Kidney glomerular epithelial cell (primary cell): ENCODE results near the gene NOL9.
"Not testable (repeated sequence)": the region's sequence is repeated elsewhere in the genome, so short reads cannot be mapped to it uniquely, and the experiment has no call there.

Source experiments
- DNase-seq: peaks from one replicate; lab custom pipeline; 2025; lab: John Stamatoyannopoulos, UW

The NOL9 gene

GRCh38 chr1:6554031-6554906, at the start of gene NOL9:
TSS of gene NOL9 (minus strand) at chr1:6554513. CDS start at chr1:6554502, 11 bp downstream.
- DNase-seq = peak; percentile 67

DNA sequence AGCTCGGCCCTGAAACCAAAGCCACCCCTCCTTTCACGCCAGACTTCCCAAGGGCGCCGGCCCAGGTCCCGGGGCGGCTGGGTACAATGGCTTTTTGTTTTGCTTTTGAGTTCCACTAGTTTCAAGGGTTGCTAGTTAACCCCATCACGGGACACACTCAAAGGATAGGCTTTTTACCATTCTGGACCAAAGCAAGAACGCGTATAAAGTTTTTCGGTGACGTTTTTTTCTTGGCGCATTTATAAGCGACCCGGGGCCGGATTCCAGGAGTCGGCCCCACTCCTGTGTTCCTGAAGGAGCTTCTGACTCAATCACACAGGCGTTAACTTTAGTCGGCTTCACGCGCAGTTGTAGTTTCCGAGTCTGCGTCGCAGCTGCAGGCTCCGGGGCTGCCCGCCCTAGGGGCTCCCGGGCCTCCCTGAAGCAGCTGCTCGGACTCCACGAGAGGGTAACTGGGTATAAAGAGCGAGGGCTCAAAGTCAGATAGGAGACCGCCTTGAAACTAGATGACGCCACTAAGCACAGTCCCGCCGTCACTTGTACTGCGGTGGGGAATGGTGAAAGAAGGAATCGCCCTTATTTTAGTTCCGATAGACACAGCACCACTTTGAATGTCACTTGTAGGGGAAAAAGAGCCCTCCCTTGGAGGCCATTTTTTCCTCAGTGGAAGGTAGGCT, 49.1 kb upstream of the NOL9 start:
- DNase-seq = peak; percentile 76

GRCh38 chr1:6602669-6603237, 48.4 kb upstream of the NOL9 start, which contains the start of gene KLHL21:
TSS of gene KLHL21 (minus strand) at chr1:6602869. CDS start at chr1:6602817, 52 bp downstream.
- peak; percentile 79 for DNase-seq

DNA sequence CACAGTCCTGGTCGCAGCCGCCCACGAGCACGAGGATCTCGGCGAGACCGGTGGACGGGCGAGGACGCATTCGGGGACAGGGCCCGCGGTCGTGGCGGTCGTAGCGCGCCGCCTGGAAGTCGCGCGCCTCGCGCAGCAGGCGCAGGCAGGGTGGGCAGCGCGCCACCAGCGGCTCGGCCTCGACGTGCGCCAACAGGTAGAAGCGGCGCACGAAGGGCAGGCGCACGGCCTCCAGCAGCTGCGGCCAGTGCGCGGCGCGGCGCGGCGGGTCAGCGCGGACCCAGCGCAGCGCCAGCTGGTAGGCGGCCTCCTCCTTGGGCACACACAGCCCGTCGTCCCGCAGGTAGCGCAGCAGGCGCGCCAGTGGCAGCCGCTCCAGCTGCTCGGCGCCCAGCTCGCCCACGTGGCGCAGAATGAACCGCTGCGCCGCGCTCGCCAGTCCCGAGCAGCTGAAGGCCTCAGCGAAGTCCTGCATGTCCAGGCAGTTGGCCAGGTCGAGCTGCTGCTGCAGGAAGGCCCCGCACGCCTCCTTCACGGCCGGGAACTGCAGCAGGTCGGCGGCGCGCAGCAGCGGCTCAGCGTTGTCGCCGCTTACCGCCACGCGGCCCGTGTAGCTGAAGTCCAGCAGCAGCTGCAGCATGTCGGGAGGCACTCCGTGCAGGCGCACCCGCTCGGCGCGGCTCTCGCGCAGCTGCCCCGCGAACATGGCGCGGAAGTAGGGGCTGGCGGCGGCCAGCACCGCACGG, 47.8 kb upstream of the NOL9 start:
- no peak for DNase-seq

- DNase-seq = peak; percentile 74
Measured at GRCh38 chr1:6601049-6601922, 47.0 kb upstream of the NOL9 start.

DNA sequence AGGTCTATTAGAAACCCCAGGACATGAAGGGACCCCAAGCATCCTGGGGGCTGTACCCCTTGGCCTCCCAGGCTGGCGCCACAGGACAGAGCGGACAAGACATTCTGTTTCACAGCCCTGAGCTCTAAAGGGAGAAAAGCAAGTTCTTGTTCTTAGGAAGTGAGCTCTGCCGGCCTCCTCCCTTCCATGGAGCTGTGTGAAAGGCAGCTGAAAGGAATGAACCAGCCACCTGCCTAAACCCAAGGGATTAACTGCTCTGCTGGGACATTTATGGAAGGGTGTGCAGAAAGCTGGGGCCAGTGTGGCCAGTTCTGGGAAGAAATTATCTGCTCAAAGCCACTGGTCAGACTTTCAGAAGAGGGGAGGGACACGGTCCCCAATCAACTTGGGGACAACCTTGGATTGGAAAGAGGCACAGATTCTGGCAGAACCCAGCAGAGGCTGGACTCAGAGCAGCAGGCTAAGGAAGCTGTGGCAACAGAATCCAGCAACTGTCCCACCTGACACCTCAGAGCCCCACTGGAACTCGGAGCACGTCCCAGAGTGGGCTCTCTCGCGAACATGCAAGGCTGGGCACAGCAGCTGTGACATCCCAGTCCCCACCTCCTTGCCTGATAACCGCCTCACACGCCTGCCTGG, 46.2 kb upstream of the NOL9 start:
- DNase-seq = no peak

DNA sequence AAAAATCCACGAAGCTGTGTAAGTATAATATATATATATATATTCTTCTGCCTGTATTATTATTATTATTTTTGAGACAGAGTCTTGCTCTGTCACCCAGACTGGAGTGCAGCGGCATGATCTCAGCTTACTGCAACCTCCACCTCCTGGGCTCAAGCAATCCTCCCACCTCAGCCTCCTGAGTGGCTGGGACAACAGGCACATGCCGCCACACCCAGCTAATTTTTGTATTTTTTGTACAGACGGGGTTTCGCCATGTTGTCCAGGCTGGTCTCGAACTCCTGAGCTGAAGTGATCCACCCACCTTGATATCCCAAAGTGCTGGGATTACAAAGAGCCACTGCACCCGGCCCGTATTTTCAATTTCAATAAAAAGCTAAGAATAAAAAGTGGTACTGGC, 45.7 kb upstream of the NOL9 start:
- DNase-seq = not testable (repeated sequence)

GRCh38 chr1:6599141-6599975, 45.0 kb upstream of the NOL9 start:
- peak; percentile 36 for DNase-seq

GRCh38 chr1:6597777-6598131, 43.4 kb upstream of the NOL9 start:
- no peak for DNase-seq

DNA sequence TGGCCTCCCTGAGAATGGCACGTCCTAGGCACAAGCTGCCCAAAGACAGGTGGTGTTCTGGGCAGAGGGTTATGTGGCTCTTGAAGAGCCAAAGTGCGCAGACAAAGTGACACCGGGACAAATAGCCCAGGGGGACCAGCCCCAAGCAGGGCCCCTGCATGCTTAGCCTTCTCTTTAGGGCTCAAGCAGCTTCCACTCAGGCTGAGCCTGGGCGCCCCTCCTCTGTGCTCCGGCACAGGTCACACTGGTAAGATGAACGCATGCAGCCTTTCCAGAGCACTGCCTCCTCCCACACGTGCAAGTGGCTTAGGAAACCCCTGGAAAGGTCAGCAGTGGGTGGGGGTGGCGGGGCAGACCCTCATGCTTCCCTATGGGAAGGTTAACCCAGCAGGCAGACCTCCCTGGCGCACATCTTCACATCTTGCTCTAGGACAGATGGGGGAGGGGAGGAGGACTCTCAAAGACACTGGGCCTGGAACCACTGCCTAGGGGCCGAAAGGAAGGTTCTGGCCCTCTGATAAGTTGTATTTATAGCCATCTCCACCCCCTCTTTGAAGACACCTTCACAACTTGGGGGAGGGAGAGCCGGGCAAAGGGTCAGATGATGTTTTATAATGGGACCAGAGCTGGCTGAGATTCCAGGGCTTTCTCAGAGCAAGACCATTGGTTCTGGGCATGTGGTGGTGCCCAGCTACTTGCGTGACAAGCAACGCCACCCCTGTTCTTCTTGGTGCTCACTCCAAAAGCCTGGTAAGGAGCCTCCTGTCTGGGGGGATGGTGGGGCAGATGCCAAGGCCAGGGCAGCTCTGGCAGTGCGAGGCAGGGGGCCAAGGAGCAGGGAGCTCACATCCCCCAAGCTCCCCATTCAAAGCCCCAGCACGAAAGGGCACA, 42.8 kb upstream of the NOL9 start:
- DNase-seq = no peak

- no peak for DNase-seq
Measured at GRCh38 chr1:6596351-6596750, 42.0 kb upstream of the NOL9 start.

GRCh38 chr1:6594977-6595740, 40.8 kb upstream of the NOL9 start:
- DNase-seq = no peak

- DNase-seq = no peak
Measured at GRCh38 chr1:6593810-6594209, 39.5 kb upstream of the NOL9 start.

DNA sequence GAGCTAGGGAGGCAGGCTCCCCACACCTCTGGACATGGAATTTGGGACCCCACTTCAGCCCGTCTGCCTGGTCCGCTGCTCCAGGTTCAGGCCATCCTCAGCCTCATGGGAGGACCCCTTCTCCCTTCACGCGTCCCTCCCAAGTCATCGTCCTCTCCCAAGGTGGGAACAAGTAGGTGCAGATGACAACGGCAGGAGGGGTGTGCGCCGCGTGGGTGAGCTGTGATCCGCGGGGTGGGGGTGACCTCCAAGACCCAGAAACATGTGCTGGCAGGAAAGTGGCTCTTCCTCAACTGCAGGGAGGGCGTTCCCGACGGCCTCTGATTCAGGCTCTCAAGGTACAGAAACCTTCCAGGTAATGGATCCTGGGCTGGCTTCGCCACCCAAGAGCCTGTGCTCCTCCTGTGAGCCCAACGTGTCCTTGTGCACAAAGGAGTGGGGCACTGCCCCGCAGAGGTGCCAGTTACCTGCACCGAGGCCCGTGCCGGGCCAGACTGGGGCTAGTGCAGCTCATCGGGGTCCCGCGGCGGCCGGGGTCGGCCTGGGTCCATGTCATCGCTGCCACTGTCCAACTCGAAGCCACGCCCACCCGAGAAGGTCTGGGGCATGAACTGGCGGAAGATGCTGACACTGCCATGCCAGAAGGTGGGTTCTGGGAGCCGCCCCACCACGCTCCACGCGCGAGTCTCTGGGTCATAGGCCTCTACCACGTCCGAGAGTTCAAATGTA, 38.7 kb upstream of the NOL9 start:
- no peak for DNase-seq

GRCh38 chr1:6592441-6592840, 38.1 kb upstream of the NOL9 start:
- DNase-seq = no peak

GRCh38 chr1:6591644-6592043, 37.3 kb upstream of the NOL9 start:
- no peak for DNase-seq

GRCh38 chr1:6591222-6591621, 36.9 kb upstream of the NOL9 start:
- no peak for DNase-seq
